Transverse colon (tissue), 4 donors: ENCODE data around the gene AKAP7. TPM values are rescaled to one million over a fixed set of nuclear protein-coding genes. Genes with fewer than 3 reads are reported as not detected.

ENCODE experiments used
- DNase-seq: peaks from one replicate; pipeline ENCODE4 v3.0.0-alpha.2; 2019
- H3K27ac ChIP-seq, 4 donors: fragments of 200-600 bp; sonication (generic); 2 replicates each; pipeline ENCODE4 v1.5.1; 2016 to 2018; ENCODE audit warnings: inconsistent platforms in 4 of 4
- H3K27me3 ChIP-seq: fragments of 200-600 bp; sonication (generic); 2 replicates; pipeline ENCODE4 v1.5.1; 2017; ENCODE audit warnings: inconsistent platforms
- H3K36me3 ChIP-seq, 4 donors: fragments of 200-600 bp; sonication (generic); 2 replicates each; pipeline ENCODE4 v1.5.1; 2017 to 2019; ENCODE audit warnings: inconsistent platforms in 4 of 4
- H3K4me1 ChIP-seq, 4 donors: fragments of 200-600 bp; sonication (generic); 2 replicates each; pipeline ENCODE4 v1.5.1; 2017 to 2020; ENCODE audit warnings: inconsistent platforms in 4 of 4
- H3K4me3 ChIP-seq, 4 donors: fragments of 200-600 bp; sonication (generic); 1 replicate in 1 of 4; 2 replicates in 3 of 4; pipeline versions ENCODE4 v1.5.1 to v1.6.1; 2017 to 2019; ENCODE audit warnings: inconsistent platforms in 4 of 4
- H3K9me3 ChIP-seq, 2 donors: fragments of 200-600 bp; sonication (generic); 2 replicates each; pipeline ENCODE4 v1.5.1; 2017 to 2019; ENCODE audit warnings: inconsistent platforms in 2 of 2
- EP300 ChIP-seq: sonication (generic); formaldehyde crosslinking; IDR thresholded peaks from one replicate; pipeline ENCODE4 v1.6.1; 2017; ENCODE audit warnings: antibody characterized with exemption, low read depth
- POLR2A ChIP-seq: fragments of 450-650 bp; IDR thresholded peaks from one replicate; pipeline ENCODE4 v1.6.1; 2016; ENCODE audit warnings: antibody characterized with exemption, mild to moderate bottlenecking, moderate library complexity
- POLR2AphosphoS5 ChIP-seq, 3 donors: sonication (generic); formaldehyde crosslinking; IDR thresholded peaks; one replicate each; pipeline ENCODE4 v1.6.1; 2016; ENCODE audit warnings: antibody characterized with exemption in 3 of 3
- WGBS, 2 donors: methylation state at CpG; one replicate each; pipeline ENCODE4 v1.1.5; 2018; ENCODE audit warnings: low coverage in 1 of 2; 5-methylcytosine and 5-hydroxymethylcytosine counted together
- in situ Hi-C, 4 donors: fragments of 200-750 bp; cut with MboI; loops; one replicate each; pipeline versions ENCODE4 v1.15.0 to v1.15.1; 2017; ENCODE audit warnings: low sequenced_read_pairs in 3 of 4, low pct_ligation_motif_present in 1 of 4, low pct_unique_long_range_greater_than_20kb in 1 of 4
- intact Hi-C: fragments of 100-400 bp; cut with DNase I; formaldehyde crosslinking; loops from one replicate; pipeline ENCODE4 v1.15.1; 2023; ENCODE audit warnings: low total_unique reads
- total RNA-seq, 4 donors: library from RNA; depleted of rRNA; stranded (reverse); fragments of >200 nt; gene quantifications; one replicate each; pipeline ENCODE4 v1.1.0, GENCODE V29; 2016
- TF ChIP-seq, protein P1 (sequence below), 5 experiments: fragments of 200-600 bp in 3 of 5; fragments of 450-650 bp in 2 of 5; sonication (generic) in 3 of 5; IDR thresholded peaks; 1 replicate in 2 of 5; 2 replicates in 3 of 5; pipeline ENCODE4 v1.5.1; 2016 to 2017; ENCODE audit warnings: antibody characterized with exemption in 5 of 5, inconsistent platforms in 3 of 5, mild to moderate bottlenecking in 2 of 5, moderate library complexity in 1 of 5

AKAP7 gene
- total RNA-seq, 4 donors from 2014 or later: 4.9 to 19.1 (median 12.0) TPM

DNA sequence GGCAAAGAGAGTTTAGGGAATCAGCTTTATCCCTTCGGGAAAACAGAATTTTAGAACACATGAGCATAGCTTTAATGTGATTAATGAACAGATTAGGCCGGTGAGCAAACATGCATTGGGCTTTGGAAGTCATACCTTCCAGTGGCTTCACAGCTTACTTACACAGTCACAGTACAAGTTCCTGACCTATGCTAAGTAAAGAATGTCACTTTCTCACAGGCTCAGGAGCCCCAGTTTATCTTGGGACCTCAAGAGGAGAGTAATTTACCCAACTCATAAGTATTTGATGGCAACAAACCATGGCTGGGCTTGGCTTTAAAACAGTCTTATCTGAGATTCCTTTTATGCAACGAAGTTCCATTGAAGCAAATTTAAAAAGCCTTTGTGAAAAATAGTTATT, 195.9 kb downstream of the AKAP7 start:
- in situ Hi-C loops (no loop called here), intact Hi-C loops (no loop called here)
- 74 to 77% methylated on average over 3 of the region's 3 CpGs for WGBS, 2 donors
- Histone ChIP-seq H3K4me3 (no peak overlapping the region), H3K36me3 (no peaks in the 10 kb centered on the region), H3K27me3 (no peaks in the 10 kb centered on the region), H3K27ac (no peak overlapping the region), H3K9me3 (no peaks in the 10 kb centered on the region), H3K4me1 (no peaks in the 10 kb centered on the region)
- no peak for DNase-seq
- no peak for TF ChIP-seq POLR2AphosphoS5 (IDR thresholded peaks at IDR 0.05)
- TF ChIP-seq EP300: no peak
- TF ChIP-seq, protein P1, sequence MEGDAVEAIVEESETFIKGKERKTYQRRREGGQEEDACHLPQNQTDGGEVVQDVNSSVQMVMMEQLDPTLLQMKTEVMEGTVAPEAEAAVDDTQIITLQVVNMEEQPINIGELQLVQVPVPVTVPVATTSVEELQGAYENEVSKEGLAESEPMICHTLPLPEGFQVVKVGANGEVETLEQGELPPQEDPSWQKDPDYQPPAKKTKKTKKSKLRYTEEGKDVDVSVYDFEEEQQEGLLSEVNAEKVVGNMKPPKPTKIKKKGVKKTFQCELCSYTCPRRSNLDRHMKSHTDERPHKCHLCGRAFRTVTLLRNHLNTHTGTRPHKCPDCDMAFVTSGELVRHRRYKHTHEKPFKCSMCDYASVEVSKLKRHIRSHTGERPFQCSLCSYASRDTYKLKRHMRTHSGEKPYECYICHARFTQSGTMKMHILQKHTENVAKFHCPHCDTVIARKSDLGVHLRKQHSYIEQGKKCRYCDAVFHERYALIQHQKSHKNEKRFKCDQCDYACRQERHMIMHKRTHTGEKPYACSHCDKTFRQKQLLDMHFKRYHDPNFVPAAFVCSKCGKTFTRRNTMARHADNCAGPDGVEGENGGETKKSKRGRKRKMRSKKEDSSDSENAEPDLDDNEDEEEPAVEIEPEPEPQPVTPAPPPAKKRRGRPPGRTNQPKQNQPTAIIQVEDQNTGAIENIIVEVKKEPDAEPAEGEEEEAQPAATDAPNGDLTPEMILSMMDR (IDR thresholded peaks at IDR 0.05): no peak
- TF ChIP-seq POLR2A: no peak

GRCh38 chr6:131331873-131332781, 196.9 kb downstream of the AKAP7 start:
- H3K27ac ChIP-seq: no peak overlapping the region

More at GRCh38 chr6:131331873-131332781, 196.9 kb downstream of the AKAP7 start:
- Histone ChIP-seq H3K4me1 (no peaks in the 10 kb centered on the region), H3K36me3 (no peaks in the 10 kb centered on the region), H3K27me3 (no peaks in the 10 kb centered on the region), H3K4me3 (no peak overlapping the region), H3K9me3 (no peaks in the 10 kb centered on the region)
- intact Hi-C loops: no loop called here
- in situ Hi-C loops: no loop called here
- 82% methylated on average over 4 to 5 of the region's 5 CpGs for WGBS, 2 donors
- no peak for DNase-seq
- no peak for TF ChIP-seq POLR2AphosphoS5 (IDR thresholded peaks at IDR 0.05)
- TF ChIP-seq POLR2A: no peak
- no peak for TF ChIP-seq EP300
- TF ChIP-seq, protein P1 (IDR thresholded peaks at IDR 0.05): no peak

Other genes starting within 250 kb of the AKAP7 start
- 100 to 1,000 TPM in 1 of 4 donors, 10 to 100 TPM in 3; 45.3 to 102 (median 61.9) TPM for gene EPB41L2, start 72.2 kb upstream of the AKAP7 start, total RNA-seq